ENCODE data around the gene ASB2. TPM values are rescaled to one million over a fixed set of nuclear protein-coding genes. Genes with fewer than 3 reads are reported as not detected.

Gene ASB2
- 1 to 10 TPM in 3 of 8 experiments, under 1 TPM in 5; 0.07 to 2.1 (median 0.76) TPM for total RNA-seq

- WGBS, 10 experiments, result 10 to 90% (median 68%) methylated on average over 2 to 10 of the region's 12 CpGs; no CpG with 5 or more reads in 1 of the 10 experiments
- peak in 6 of 8 experiments; percentile 55 to 91 (median 79) for ATAC-seq (replicated peaks in 6 of 8)
- H3K4me3 ChIP-seq, result no peak within 1 kb of the TSS
- H3K27ac ChIP-seq, result no peak within 1 kb of the TSS
- in situ Hi-C loops (cut with MboI; ENCODE audit: low pct_unique_long_range_greater_than_20kb in 2 of 9, low sequenced_read_pairs in 9 of 9, unreplicated experiment in 9 of 9), result no loop called here
- peaks cover 0 to 10% of the 10 kb centered on the region in 2 donors for H3K4me1 ChIP-seq (replicated peaks in 1 of 2)
Measured at GRCh38 chr14:93976477-93977057, at the start of gene ASB2. TSS of gene ASB2 (minus strand) at chr14:93976570. CDS start at chr14:93964539, 12,031 bp downstream.

- H3K27ac ChIP-seq, result no peak overlapping the region
- in situ Hi-C loops (cut with MboI; ENCODE audit: low pct_unique_long_range_greater_than_20kb in 2 of 9, low sequenced_read_pairs in 9 of 9, unreplicated experiment in 9 of 9), result no loop called here
- H3K4me3 ChIP-seq, result peak overlapping the region in 3 of 5 donors; percentile 54 to 58 (median 58)
- H3K4me1 ChIP-seq (replicated peaks in 1 of 2), result peaks cover 9 to 17% of the 10 kb centered on the region in 2 donors
- WGBS, 10 experiments, result 17 to 64% (median 50%) methylated on average over 1 to 6 of the region's 6 CpGs; no CpG with 5 or more reads in 2 of the 10 experiments
- peak in 4 of 8 experiments; percentile 5 to 25 (median 12) for ATAC-seq (replicated peaks in 6 of 8)
Measured at GRCh38 chr14:94025720-94026119, 49.4 kb upstream of the ASB2 start.

GRCh38 chr14:94024549-94024948 lies 48.2 kb upstream of the ASB2 start:
- in situ Hi-C loops (cut with MboI; ENCODE audit: low pct_unique_long_range_greater_than_20kb in 2 of 9, low sequenced_read_pairs in 9 of 9, unreplicated experiment in 9 of 9), result no loop called here
- Histone ChIP-seq H3K27ac (no peak overlapping the region), H3K4me3 (no peak overlapping the region), H3K4me1 (replicated peaks in 1 of 2) (peaks cover 9 to 17% of the 10 kb centered on the region in 2 donors)
- 71 to 100% (median 95%) methylated on average over 1 to 2 of the region's 2 CpGs; no CpG with 5 or more reads in 5 of the 10 experiments for WGBS, 10 experiments
- ATAC-seq (replicated peaks in 6 of 8), result no peak

GRCh38 chr14:94022532-94023411 lies 46.4 kb upstream of the ASB2 start:
- no peak overlapping the region for H3K4me3 ChIP-seq
- WGBS, 10 experiments, result 0 to 100% (median 72%) methylated on average over 1 to 8 of the region's 10 CpGs; no CpG with 5 or more reads in 2 of the 10 experiments
- no peak overlapping the region for H3K27ac ChIP-seq
- in situ Hi-C loops (cut with MboI; ENCODE audit: low pct_unique_long_range_greater_than_20kb in 2 of 9, low sequenced_read_pairs in 9 of 9, unreplicated experiment in 9 of 9), result no loop called here
- peak in 2 of 8 experiments; percentile 13 to 33 for ATAC-seq (replicated peaks in 6 of 8)
- peaks cover 9 to 17% of the 10 kb centered on the region in 2 donors for H3K4me1 ChIP-seq (replicated peaks in 1 of 2)

GRCh38 chr14:94021416-94022157 lies 45.2 kb upstream of the ASB2 start:
- WGBS, 10 experiments, result 14 to 94% (median 82%) methylated on average over 1 to 6 of the region's 10 CpGs; no CpG with 5 or more reads in 3 of the 10 experiments
- no peak for ATAC-seq (replicated peaks in 6 of 8)
- H3K4me1 ChIP-seq (replicated peaks in 1 of 2), result peaks cover 9 to 17% of the 10 kb centered on the region in 2 donors
- H3K27ac ChIP-seq, result no peak overlapping the region
- in situ Hi-C loops (cut with MboI; ENCODE audit: low pct_unique_long_range_greater_than_20kb in 2 of 9, low sequenced_read_pairs in 9 of 9, unreplicated experiment in 9 of 9), result no loop called here
- H3K4me3 ChIP-seq, result no peak overlapping the region

- WGBS, 10 experiments, result 100% methylated on average over 1 of the region's 2 CpGs; no CpG with 5 or more reads in 8 of the 10 experiments
- peaks cover 9 to 17% of the 10 kb centered on the region in 2 donors for H3K4me1 ChIP-seq (replicated peaks in 1 of 2)
- no peak overlapping the region for H3K27ac ChIP-seq
- ATAC-seq (replicated peaks in 6 of 8), result peak; percentile 24 to 50 (median 36)
- in situ Hi-C loops (cut with MboI; ENCODE audit: low pct_unique_long_range_greater_than_20kb in 2 of 9, low sequenced_read_pairs in 9 of 9, unreplicated experiment in 9 of 9), result no loop called here
- H3K4me3 ChIP-seq, result no peak overlapping the region
Measured at GRCh38 chr14:94021001-94021400, 44.6 kb upstream of the ASB2 start.

- peaks cover 7 to 13% of the 10 kb centered on the region in 2 donors for H3K4me1 ChIP-seq (replicated peaks in 1 of 2)
- H3K27ac ChIP-seq, result no peak overlapping the region
- WGBS, 10 experiments, result 69 to 95% (median 86%) methylated on average over 2 to 3 of the region's 4 CpGs; no CpG with 5 or more reads in 4 of the 10 experiments
- no peak for ATAC-seq (replicated peaks in 6 of 8)
- in situ Hi-C loops (cut with MboI; ENCODE audit: low pct_unique_long_range_greater_than_20kb in 2 of 9, low sequenced_read_pairs in 9 of 9, unreplicated experiment in 9 of 9), result no loop called here
- no peak overlapping the region for H3K4me3 ChIP-seq
Measured at GRCh38 chr14:94020267-94020666, 43.9 kb upstream of the ASB2 start.

- no peak for ATAC-seq (replicated peaks in 6 of 8)
- peaks cover 7 to 18% of the 10 kb centered on the region in 2 donors for H3K4me1 ChIP-seq (replicated peaks in 1 of 2)
- in situ Hi-C loops (cut with MboI; ENCODE audit: low pct_unique_long_range_greater_than_20kb in 2 of 9, low sequenced_read_pairs in 9 of 9, unreplicated experiment in 9 of 9), result no loop called here
- 44 to 97% (median 83%) methylated on average over 3 to 6 of the region's 6 CpGs; no CpG with 5 or more reads in 1 of the 10 experiments for WGBS, 10 experiments
- H3K27ac ChIP-seq, result no peak overlapping the region
- H3K4me3 ChIP-seq, result no peak overlapping the region
Measured at GRCh38 chr14:94019329-94019728, 43.0 kb upstream of the ASB2 start.

GRCh38 chr14:94018308-94018707 lies 41.9 kb upstream of the ASB2 start:
- in situ Hi-C loops (cut with MboI; ENCODE audit: low pct_unique_long_range_greater_than_20kb in 2 of 9, low sequenced_read_pairs in 9 of 9, unreplicated experiment in 9 of 9), result no loop called here
- peaks cover 7 to 20% of the 10 kb centered on the region in 2 donors for H3K4me1 ChIP-seq (replicated peaks in 1 of 2)
- H3K4me3 ChIP-seq, result no peak overlapping the region
- 56 to 93% (median 83%) methylated on average over 2 to 7 of the region's 8 CpGs; no CpG with 5 or more reads in 3 of the 10 experiments for WGBS, 10 experiments
- ATAC-seq (replicated peaks in 6 of 8), result peak in 1 of 8 experiments; percentile 22
- no peak overlapping the region for H3K27ac ChIP-seq

GRCh38 chr14:94016446-94016976 lies 40.1 kb upstream of the ASB2 start:
- Histone ChIP-seq H3K4me3 (no peak overlapping the region), H3K27ac (no peak overlapping the region), H3K4me1 (replicated peaks in 1 of 2) (peaks cover 0 to 14% of the 10 kb centered on the region in 2 donors)
- WGBS, 10 experiments, result 17 to 100% (median 81%) methylated on average over 1 to 6 of the region's 8 CpGs; no CpG with 5 or more reads in 3 of the 10 experiments
- no peak for ATAC-seq (replicated peaks in 6 of 8)
- in situ Hi-C loops (cut with MboI; ENCODE audit: low pct_unique_long_range_greater_than_20kb in 2 of 9, low sequenced_read_pairs in 9 of 9, unreplicated experiment in 9 of 9), result no loop called here

- Histone ChIP-seq H3K4me1 (replicated peaks in 1 of 2) (peaks cover 0 to 14% of the 10 kb centered on the region in 2 donors), H3K4me3 (no peak overlapping the region), H3K27ac (no peak overlapping the region)
- WGBS, 10 experiments, result 20 to 100% (median 88%) methylated on average over 1 to 2 of the region's 2 CpGs; no CpG with 5 or more reads in 7 of the 10 experiments
- no peak for ATAC-seq (replicated peaks in 6 of 8)
- in situ Hi-C loops (cut with MboI; ENCODE audit: low pct_unique_long_range_greater_than_20kb in 2 of 9, low sequenced_read_pairs in 9 of 9, unreplicated experiment in 9 of 9), result no loop called here
Measured at GRCh38 chr14:94015223-94015622, 38.9 kb upstream of the ASB2 start.

GRCh38 chr14:94014382-94014781 lies 38.0 kb upstream of the ASB2 start:
- no peak overlapping the region for H3K27ac ChIP-seq
- WGBS, 10 experiments, result 0 to 80% (median 44%) methylated on average over 1 to 6 of the region's 6 CpGs
- peaks cover 0 to 20% of the 10 kb centered on the region in 2 donors for H3K4me1 ChIP-seq (replicated peaks in 1 of 2)
- no peak overlapping the region for H3K4me3 ChIP-seq
- in situ Hi-C loops (cut with MboI; ENCODE audit: low pct_unique_long_range_greater_than_20kb in 2 of 9, low sequenced_read_pairs in 9 of 9, unreplicated experiment in 9 of 9), result no loop called here
- ATAC-seq (replicated peaks in 6 of 8), result peak in 4 of 8 experiments; percentile 17 to 68 (median 62)
